Measurements from ENCODE around the gene RAP1A.
A peak's percentile ranks its signal among the peaks of the same experiment; 100 is the strongest.
"Not testable (repeated sequence)": the region's sequence is repeated elsewhere in the genome, so short reads cannot be mapped to it uniquely, and the experiment has no call there.

Gene RAP1A

GRCh38 chr1:111630567-111630966 lies 11.0 kb downstream of the RAP1A start:
- DNase-seq (ENCODE audit: low spot score), result peak; percentile 13

- no peak for DNase-seq (ENCODE audit: low spot score)
These were observed 11.9 kb downstream of the RAP1A start for GRCh38 chr1:111631502-111631901.

GRCh38 chr1:111632771-111633170 lies 13.2 kb downstream of the RAP1A start:
- not testable (repeated sequence) for DNase-seq (ENCODE audit: low spot score)

- no peak for DNase-seq (ENCODE audit: low spot score)
These were observed 14.2 kb downstream of the RAP1A start for GRCh38 chr1:111633736-111634247.

GRCh38 chr1:111635324-111636009 lies 15.9 kb downstream of the RAP1A start:
- DNase-seq (ENCODE audit: low spot score), result no peak

- DNase-seq (ENCODE audit: low spot score), result no peak
These were observed 18.7 kb downstream of the RAP1A start for GRCh38 chr1:111638320-111638719.

- no peak for DNase-seq (ENCODE audit: low spot score)
These were observed 20.1 kb downstream of the RAP1A start for GRCh38 chr1:111639602-111640198.

- DNase-seq (ENCODE audit: low spot score), result no peak
These were observed 23.5 kb downstream of the RAP1A start for GRCh38 chr1:111643097-111643496.

- no peak for DNase-seq (ENCODE audit: low spot score)
These were observed 24.1 kb downstream of the RAP1A start for GRCh38 chr1:111643696-111644095.

GRCh38 chr1:111644506-111644905 lies 24.9 kb downstream of the RAP1A start:
- DNase-seq (ENCODE audit: low spot score), result no peak

GRCh38 chr1:111647736-111648135 lies 28.1 kb downstream of the RAP1A start:
- DNase-seq (ENCODE audit: low spot score), result no peak

GRCh38 chr1:111648806-111649205 lies 29.2 kb downstream of the RAP1A start:
- no peak for DNase-seq (ENCODE audit: low spot score)

GRCh38 chr1:111649227-111649626 lies 29.6 kb downstream of the RAP1A start:
- DNase-seq (ENCODE audit: low spot score), result no peak

GRCh38 chr1:111649648-111650047 lies 30.1 kb downstream of the RAP1A start:
- DNase-seq (ENCODE audit: low spot score), result no peak

- DNase-seq (ENCODE audit: low spot score), result no peak
These were observed 34.1 kb downstream of the RAP1A start for GRCh38 chr1:111653709-111654108.

- DNase-seq (ENCODE audit: low spot score), result no peak
These were observed 35.2 kb downstream of the RAP1A start for GRCh38 chr1:111654839-111655238.

GRCh38 chr1:111656086-111657017 lies 36.8 kb downstream of the RAP1A start:
- DNase-seq (ENCODE audit: low spot score), result peak; percentile 12

- DNase-seq (ENCODE audit: low spot score), result no peak
These were observed 39.0 kb downstream of the RAP1A start for GRCh38 chr1:111658622-111659021.

GRCh38 chr1:111660204-111661150 lies 40.9 kb downstream of the RAP1A start:
- no peak for DNase-seq (ENCODE audit: low spot score)

GRCh38 chr1:111664652-111665051 lies 45.1 kb downstream of the RAP1A start:
- no peak for DNase-seq (ENCODE audit: low spot score)

- DNase-seq (ENCODE audit: low spot score), result no peak
These were observed 45.9 kb downstream of the RAP1A start for GRCh38 chr1:111665497-111665896.

Measured in COLO829 (cell line).